K562 (cell line): ENCODE data around the gene SLC9A3. TPM values are rescaled to one million over a fixed set of nuclear protein-coding genes. Genes with fewer than 3 reads are reported as not detected.

ENCODE experiments used
- ATAC-seq: fragments of 200-7000 bp; cut with Tn5 transposase; 3 replicates; pipeline ENCODE4 v1.9.1; 2020; ENCODE audit warnings: moderate library complexity
- BruUV-seq: library from RNA; stranded (reverse); fragments of 400-500 nt; replicated peaks from 2 replicates; lab custom pipeline; 2021; lab: Mats Ljungman, UMichigan
- CTCF ChIA-PET: fragments of 300-600 bp; formaldehyde crosslinking; extraction: SDS; loops from one replicate; lab custom pipeline; 2021; ENCODE audit warnings: low intra/inter-chr PET ratio; lab: Yijun Ruan, JAX
- POLR2A ChIA-PET: fragments of 300-600, 350-650 bp; sonication (Branson Sonifier 250); formaldehyde crosslinking; extraction: SDS; loops from one replicate; lab custom pipeline; 2021; ENCODE audit warnings: antibody characterized with exemption, inconsistent platforms; lab: Yijun Ruan, JAX
- DNase-seq, 4 experiments: peaks; one replicate each; pipeline versions ENCODE4 v3.0.0 to v3.0.0-alpha.2; 2011 to 2018; ENCODE audit warnings: low spot score in 3 of 4, mixed read lengths in 3 of 4; ENCODE audit errors: extremely low read depth in 1 of 4
- FAIRE-seq: peaks from 2 replicates; lab custom pipeline; 2011; peaks lifted over from hg19 to GRCh38; lab: Jason Lieb, UNC
- H2AFZ ChIP-seq: 2 replicates; pipeline ENCODE4 v1.6.0; 2011; ENCODE audit warnings: low read depth, low read length, control low read depth, inconsistent platforms
- H3K27ac ChIP-seq: fragments of 200-600 bp; 3 replicates; pipeline ENCODE4 v1.8.0; 2011; ENCODE audit warnings: low read depth, mild to moderate bottlenecking, control low read depth, inconsistent platforms, low read length, moderate library complexity, mixed read lengths; ENCODE audit errors: extremely low read depth
- H3K27me3 ChIP-seq, 2 experiments: fragments of 300-600 bp in 1 of 2; 2 replicates in 1 of 2; 3 replicates in 1 of 2; pipeline versions ENCODE4 v1.6.0 to v1.8.0; 2011; ENCODE audit warnings: inconsistent platforms in 2 of 2, low read length in 2 of 2, mild to moderate bottlenecking in 1 of 2, mixed read lengths in 1 of 2, moderate library complexity in 1 of 2; ENCODE audit not compliant: control insufficient read depth in 2 of 2, insufficient read depth in 2 of 2
- H3K36me3 ChIP-seq: fragments of 300-600 bp; 3 replicates; pipeline ENCODE4 v1.8.0; 2011; ENCODE audit warnings: mild to moderate bottlenecking, low read length, inconsistent platforms; ENCODE audit not compliant: control insufficient read depth, insufficient read depth
- H3K4me1 ChIP-seq, 2 experiments: fragments of 200-600 bp in 1 of 2; replicated peaks in 1 of 2; 2 replicates in 1 of 2; 3 replicates in 1 of 2; pipeline versions ENCODE4 v1.5.1 to v1.8.0; 2011; ENCODE audit warnings: inconsistent platforms in 2 of 2, low read length in 2 of 2, mild to moderate bottlenecking in 1 of 2, mixed read lengths in 1 of 2, moderate library complexity in 1 of 2; ENCODE audit not compliant: control insufficient read depth in 2 of 2, insufficient read depth in 2 of 2
- H3K4me2 ChIP-seq: 2 replicates; pipeline ENCODE4 v1.6.1; 2011; ENCODE audit warnings: low read length, control low read depth, inconsistent platforms, mixed read lengths; ENCODE audit not compliant: insufficient read depth
- H3K4me3 ChIP-seq: fragments of 200-600 bp; sonication (generic), shearing (Covaris generic); 2 replicates; pipeline ENCODE4 v1.5.1; 2016; ENCODE audit warnings: control low read depth, inconsistent platforms
- H3K79me2 ChIP-seq: fragments of 200-600 bp; 3 replicates; pipeline ENCODE4 v1.8.0; 2011; ENCODE audit warnings: low read length, inconsistent platforms; ENCODE audit not compliant: control insufficient read depth, insufficient read depth
- H3K9ac ChIP-seq, 2 experiments: 2 replicates each; pipeline versions ENCODE4 v1.6.0 to v1.6.1; 2011; ENCODE audit warnings: low read depth in 2 of 2, low read length in 2 of 2, control low read depth in 1 of 2, inconsistent platforms in 1 of 2, mild to moderate bottlenecking in 1 of 2, mixed read lengths in 1 of 2; ENCODE audit not compliant: insufficient read depth in 1 of 2
- H3K9me1 ChIP-seq: one replicate; pipeline ENCODE4 v1.6.0; 2011; ENCODE audit warnings: inconsistent platforms, mild to moderate bottlenecking, low read length, moderate library complexity; ENCODE audit not compliant: control insufficient read depth, insufficient read depth
- H3K9me3 ChIP-seq: replicated peaks from 2 replicates; pipeline ENCODE4 v1.5.1; 2011; ENCODE audit warnings: low read depth, low read length, inconsistent platforms; ENCODE audit not compliant: control insufficient read depth, insufficient read depth
- H4K20me1 ChIP-seq: replicated peaks from 2 replicates; pipeline ENCODE4 v1.6.1; 2011; ENCODE audit warnings: low read length, inconsistent platforms, mixed read lengths; ENCODE audit not compliant: control insufficient read depth, insufficient read depth
- CC2D1A ChIP-seq: fragments of 450-650 bp; IDR thresholded peaks from 2 replicates; pipeline ENCODE4 v1.6.1; 2017; ENCODE audit warnings: mild to moderate bottlenecking
- EP400 ChIP-seq: fragments of 450-650 bp; IDR thresholded peaks from 2 replicates; pipeline ENCODE4 v1.6.1; 2017; ENCODE audit warnings: antibody characterized with exemption, mild to moderate bottlenecking, moderate library complexity
- RBM22 ChIP-seq: fragments of 200-400 bp; formaldehyde crosslinking; IDR thresholded peaks from 2 replicates; pipeline ENCODE4 v1.6.1; 2018; ENCODE audit warnings: low read length, low read depth; ENCODE audit not compliant: poor library complexity, severe bottlenecking
- TEAD1 ChIP-seq, 2 experiments: fragments of 450-650 bp in 1 of 2; sonication (generic) in 1 of 2; formaldehyde crosslinking; IDR thresholded peaks; 2 replicates each; pipeline versions ENCODE4 v1.4.0 to v1.8.0; 2020 to 2022; ENCODE audit warnings: mild to moderate bottlenecking in 2 of 2, missing genetic modification reagents in 1 of 2
- TSHZ1 ChIP-seq: fragments of 250-450 bp; sonication (Bioruptor Pico); IDR thresholded peaks from 2 replicates; pipeline ENCODE4 v1.4.0; 2020; ENCODE audit warnings: mild to moderate bottlenecking, moderate library complexity
- U2AF1 ChIP-seq: fragments of 200-400 bp; formaldehyde crosslinking; optimal IDR thresholded peaks from 2 replicates; pipeline ENCODE3; 2017; ENCODE audit warnings: mild to moderate bottlenecking, low read depth, low read length, moderate library complexity
- ZNF282 ChIP-seq: sonication (generic); formaldehyde crosslinking; IDR thresholded peaks from 2 replicates; pipeline ENCODE4 v1.8.1; 2023; ENCODE audit warnings: missing genetic modification reagents
- ZNF609 ChIP-seq: sonication (generic); formaldehyde crosslinking; IDR thresholded peaks from 2 replicates; pipeline ENCODE4 v1.8.1; 2023; ENCODE audit warnings: missing genetic modification reagents, mild to moderate bottlenecking, borderline replicate concordance
- WGBS: fragments of 100-300 bp; shearing (Covaris generic); methylation state at CpG from one replicate; pipeline ENCODE4 v1.1.6; 2016; ENCODE audit warnings: low coverage, mixed read lengths; ENCODE audit not compliant: insufficient coverage; ENCODE audit errors: missing lambda C conversion rate; 5-methylcytosine and 5-hydroxymethylcytosine counted together
- in situ Hi-C: fragments of 300-500 bp; cut with MboI; formaldehyde crosslinking; loops from 4 replicates; pipeline ENCODE4 v1.15.0; 2018; ENCODE audit warnings: inconsistent platforms, mixed read lengths
- intact Hi-C: fragments of 100-400 bp; cut with micrococcal nuclease; formaldehyde crosslinking; loops from 2 replicates; pipeline ENCODE4 v1.14.2; 2022
- polyA plus RNA-seq, 8 experiments: library from polyadenylated mRNA; depleted of rRNA in 4 of 8; stranded (reverse) in 5 of 8; unstranded in 3 of 8; fragments of >200 nt; fragmentation: Nextera tagmentation in 2 of 8; fragmentation: Illumina TruSeq in 1 of 8; extraction: Ambion mirVana in 2 of 8; extraction: Trizol in 1 of 8; gene quantifications; 2 replicates each; pipeline versions ENCODE4 v1.2.1 to v1.2.3, GENCODE V29; 2011 to 2014; ENCODE audit warnings: inconsistent platforms in 1 of 8, missing spikeins in 1 of 8
- total RNA-seq, 7 experiments: library from RNA; depleted of rRNA in 6 of 7; stranded (reverse); fragments of >200 nt in 6 of 7; fragmentation: Illumina TruSeq in 2 of 7; extraction: Trizol in 2 of 7; gene quantifications; 2 replicates each; pipeline versions ENCODE4 v1.2.1 to v1.2.3, GENCODE V29; 2011 to 2021; ENCODE audit warnings: low replicate concordance in 1 of 7

SLC9A3 gene
- total and polyA plus RNA-seq, 9 of the 15 experiments (the other 6 are each of a cell fraction or from before 2014, with no cell fraction given) = 1.5 to 5.8 (median 3.7) TPM; not detected in 2

- Histone ChIP-seq H4K20me1 (peaks cover 27% of the 10 kb centered on the region), H3K4me1 (peaks cover 0 to 25% of the 10 kb centered on the region in 2 experiments; a peak in 3 of 5 replicates), H3K9me3 (no peaks in the 10 kb centered on the region), H3K79me2 (no peaks in the 10 kb centered on the region), H3K9me1 (no peaks in the 10 kb centered on the region), H3K27me3 (peaks cover 33 to 83% of the 10 kb centered on the region in 2 experiments; a peak in 3 of 5 replicates), H3K27ac (no peak overlapping the region), H3K4me3 (no peak overlapping the region), H2AFZ (no peak overlapping the region), H3K9ac (no peak overlapping the region), H3K4me2 (no peak overlapping the region), H3K36me3 (no peaks in the 10 kb centered on the region)
- FAIRE-seq = no peak
- ChIA-PET CTCF (no interaction called here), POLR2A (interaction anchor here (0.6 to 2.3 kb wide), 2 partner anchors 13 to 97 kb away, joined by 3 to 10 read pairs; no protein-coding TSS in a partner anchor)
- in situ Hi-C loops = no loop called here
- intact Hi-C loops = no loop called here
- WGBS = 13% methylated on average over 33 of the region's 69 CpGs
- no peak for TF ChIP-seq CC2D1A
- TF ChIP-seq U2AF1 = no peak
- no peak for TF ChIP-seq TSHZ1 (CRISPR knock-in tag)
- no peak for TF ChIP-seq EP400
- TF ChIP-seq TEAD1 (CRISPR knock-in tag; IDR thresholded peaks at IDR 0.05) = no peak
- no peak for TF ChIP-seq RBM22
- TF ChIP-seq ZNF282 (CRISPR knock-in tag) = no peak
- no peak for TF ChIP-seq ZNF609 (CRISPR knock-in tag)
- BruUV-seq = no TSS peak
- ATAC-seq = no peak
- DNase-seq = no peak
Measured at GRCh38 chr5:523441-524222, 617 bp downstream of the SLC9A3 start.
